CD14-positive monocyte (primary cell): ENCODE data around the gene CAPN9. TPM values are rescaled to one million over a fixed set of nuclear protein-coding genes. Genes with fewer than 3 reads are reported as not detected.

Experiments used
- DNase-seq, 3 donors: peaks; one replicate each; pipeline ENCODE4 v3.0.0-alpha.2; 2011 to 2022
- H2AFZ ChIP-seq: 2 replicates; pipeline ENCODE4 v1.6.0; 2012; ENCODE audit warnings: mild to moderate bottlenecking, low read depth, low read length, inconsistent platforms; ENCODE audit not compliant: insufficient read depth, poor library complexity, severe bottlenecking
- H3K27ac ChIP-seq, 2 donors: 1 replicate in 1 of 2; 2 replicates in 1 of 2; pipeline ENCODE4 v1.5.1; 2012 to 2013; ENCODE audit warnings: low read length in 2 of 2, control low read depth in 1 of 2, inconsistent platforms in 1 of 2, low read depth in 1 of 2, mild to moderate bottlenecking in 1 of 2
- H3K27me3 ChIP-seq, 2 donors: one replicate each; pipeline versions ENCODE4 v1.6.0 to v1.6.1; 2011 to 2013; ENCODE audit warnings: low read length in 2 of 2; ENCODE audit not compliant: control insufficient read depth in 2 of 2, insufficient read depth in 2 of 2
- H3K36me3 ChIP-seq, 2 donors: replicated peaks in 1 of 2; 1 replicate in 1 of 2; 2 replicates in 1 of 2; pipeline versions ENCODE4 v1.5.1 to v1.6.1; 2012 to 2013; ENCODE audit warnings: low read length in 2 of 2, control low read depth in 1 of 2, inconsistent platforms in 1 of 2, mild to moderate bottlenecking in 1 of 2; ENCODE audit not compliant: insufficient read depth in 2 of 2, control insufficient read depth in 1 of 2
- H3K4me1 ChIP-seq, 2 donors: 1 replicate in 1 of 2; 2 replicates in 1 of 2; pipeline versions ENCODE4 v1.5.1 to v1.6.1; 2012 to 2013; ENCODE audit warnings: low read length in 2 of 2, control low read depth in 1 of 2, inconsistent platforms in 1 of 2, mild to moderate bottlenecking in 1 of 2, moderate library complexity in 1 of 2; ENCODE audit not compliant: insufficient read depth in 2 of 2, control insufficient read depth in 1 of 2
- H3K4me2 ChIP-seq: replicated peaks from 2 replicates; pipeline ENCODE3; 2012; ENCODE audit warnings: low read length, moderate library complexity, mild to moderate bottlenecking; ENCODE audit not compliant: poor library complexity, severe bottlenecking; ENCODE audit errors: extremely low read depth
- H3K4me3 ChIP-seq, 3 experiments: fragments of 200-600 bp in 1 of 3; sonication (generic) in 1 of 3; replicated peaks in 1 of 3; 1 replicate in 2 of 3; 2 replicates in 1 of 3; pipeline ENCODE4 v1.5.1; 2011 to 2013; ENCODE audit warnings: low read length in 3 of 3, mild to moderate bottlenecking in 3 of 3, control low read depth in 2 of 3, low read depth in 2 of 3, inconsistent platforms in 1 of 3, moderate library complexity in 1 of 3
- H3K79me2 ChIP-seq: 2 replicates; pipeline ENCODE4 v1.6.0; 2012; ENCODE audit warnings: mild to moderate bottlenecking, control low read depth, inconsistent platforms, low read length, moderate library complexity; ENCODE audit not compliant: insufficient read depth
- H3K9ac ChIP-seq: 2 replicates; pipeline ENCODE4 v1.6.0; 2017; ENCODE audit warnings: low read length, mild to moderate bottlenecking; ENCODE audit not compliant: insufficient read depth, poor library complexity, severe bottlenecking
- H3K9me3 ChIP-seq, 2 donors: replicated peaks in 1 of 2; 1 replicate in 1 of 2; 2 replicates in 1 of 2; pipeline versions ENCODE4 v1.5.1 to v1.6.1; 2012 to 2013; ENCODE audit warnings: low read length in 2 of 2, control low read depth in 1 of 2; ENCODE audit not compliant: control insufficient read depth in 1 of 2, insufficient read depth in 1 of 2
- H4K20me1 ChIP-seq: 2 replicates; pipeline ENCODE4 v1.6.0; 2012; ENCODE audit warnings: mild to moderate bottlenecking, low read length, control low read depth, moderate library complexity; ENCODE audit not compliant: insufficient read depth
- H3K27ac Mint-ChIP-seq, 7 donors: one replicate each; pipeline ENCODE4 v1.8.0; 2020; ENCODE audit warnings: mild to moderate bottlenecking in 7 of 7, mixed read lengths in 7 of 7, moderate library complexity in 6 of 7, inconsistent platforms in 2 of 7
- H3K27me3 Mint-ChIP-seq, 3 donors: one replicate each; pipeline ENCODE4 v1.8.0; 2021 to 2022; ENCODE audit warnings: low read depth in 3 of 3, mild to moderate bottlenecking in 3 of 3, mixed read lengths in 3 of 3, moderate library complexity in 3 of 3, inconsistent platforms in 1 of 3
- H3K36me3 Mint-ChIP-seq, 2 donors: one replicate each; pipeline ENCODE4 v1.8.0; 2020; ENCODE audit warnings: mixed read lengths in 2 of 2, inconsistent platforms in 1 of 2, mild to moderate bottlenecking in 1 of 2
- H3K4me1 Mint-ChIP-seq: one replicate; pipeline ENCODE4 v1.8.0; 2020; ENCODE audit warnings: mild to moderate bottlenecking, mixed read lengths
- H3K4me3 Mint-ChIP-seq, 2 donors: one replicate each; pipeline ENCODE4 v1.8.0; 2020; ENCODE audit warnings: mild to moderate bottlenecking in 2 of 2, mixed read lengths in 2 of 2, moderate library complexity in 1 of 2
- H3K9me3 Mint-ChIP-seq, 7 donors: one replicate each; pipeline ENCODE4 v1.8.0; 2020 to 2022; ENCODE audit warnings: mixed read lengths in 7 of 7, mild to moderate bottlenecking in 6 of 7, moderate library complexity in 6 of 7, inconsistent platforms in 2 of 7
- WGBS: methylation state at CpG from one replicate; pipeline ENCODE4 v1.1.5; 2013; ENCODE audit warnings: missing lambda C conversion rate; ENCODE audit not compliant: insufficient coverage; 5-methylcytosine and 5-hydroxymethylcytosine counted together
- intact Hi-C, 2 donors: fragments of 100-400 bp; cut with micrococcal nuclease; formaldehyde crosslinking; loops; one replicate each; pipeline versions ENCODE4 v1.15.0 to v1.15.1; 2023
- polyA plus RNA-seq, 3 donors: library from polyadenylated mRNA; depleted of rRNA in 1 of 3; unstranded in 2 of 3; stranded (reverse) in 1 of 3; fragments of 300-500 nt in 2 of 3; fragments of >200 nt in 1 of 3; fragmentation: Illumina TruSeq in 2 of 3; gene quantifications; 1 replicate in 2 of 3; 2 replicates in 1 of 3; pipeline ENCODE4 v1.2.3, GENCODE V29; 2012 to 2021
- TF ChIP-seq, protein P1 (sequence below): fragments of 200-600 bp; IDR thresholded peaks from one replicate; pipeline ENCODE4 v1.8.0; 2022; ENCODE audit warnings: antibody characterized with exemption, mild to moderate bottlenecking

CAPN9 gene
- polyA plus RNA-seq, 3 donors: not detected

DNA sequence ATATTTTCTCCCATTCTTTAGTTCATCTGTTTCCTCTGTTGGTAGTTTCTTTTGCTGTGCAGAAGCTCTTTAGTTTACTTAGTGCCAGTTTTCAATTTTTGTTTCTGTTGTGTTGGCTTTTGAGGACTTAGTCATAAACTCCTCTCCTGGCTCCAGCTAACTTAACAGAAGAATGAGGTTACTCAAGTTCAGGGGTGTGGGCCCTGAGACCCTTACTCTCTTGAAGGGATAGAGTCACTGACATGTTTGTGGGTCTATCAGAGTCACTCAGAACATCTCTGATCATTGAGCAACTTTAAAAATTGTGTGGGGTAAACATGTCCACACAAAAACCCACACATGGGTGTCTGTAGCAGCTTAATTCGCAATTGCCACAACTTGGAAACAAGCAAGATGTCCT is 47.5 kb upstream of the CAPN9 start:
- no peak overlapping the region for H3K4me2 ChIP-seq
- H3K4me1 Mint-ChIP-seq: no peaks in the 10 kb centered on the region
- H3K4me1 ChIP-seq: no peaks in the 10 kb centered on the region
- no peaks in the 10 kb centered on the region for H3K79me2 ChIP-seq
- H3K9ac ChIP-seq: no peak overlapping the region
- H3K36me3 Mint-ChIP-seq: peaks cover 0 to 6% of the 10 kb centered on the region in 2 donors
- H3K4me3 ChIP-seq: no peak overlapping the region
- H3K27me3 ChIP-seq: no peaks in the 10 kb centered on the region
- no peak overlapping the region for H3K4me3 Mint-ChIP-seq
- no peak overlapping the region for H2AFZ ChIP-seq
- WGBS: no CpG with 5 or more reads among the region's 1 CpG
- no peak overlapping the region for H3K27ac ChIP-seq
- TF ChIP-seq, protein P1, sequence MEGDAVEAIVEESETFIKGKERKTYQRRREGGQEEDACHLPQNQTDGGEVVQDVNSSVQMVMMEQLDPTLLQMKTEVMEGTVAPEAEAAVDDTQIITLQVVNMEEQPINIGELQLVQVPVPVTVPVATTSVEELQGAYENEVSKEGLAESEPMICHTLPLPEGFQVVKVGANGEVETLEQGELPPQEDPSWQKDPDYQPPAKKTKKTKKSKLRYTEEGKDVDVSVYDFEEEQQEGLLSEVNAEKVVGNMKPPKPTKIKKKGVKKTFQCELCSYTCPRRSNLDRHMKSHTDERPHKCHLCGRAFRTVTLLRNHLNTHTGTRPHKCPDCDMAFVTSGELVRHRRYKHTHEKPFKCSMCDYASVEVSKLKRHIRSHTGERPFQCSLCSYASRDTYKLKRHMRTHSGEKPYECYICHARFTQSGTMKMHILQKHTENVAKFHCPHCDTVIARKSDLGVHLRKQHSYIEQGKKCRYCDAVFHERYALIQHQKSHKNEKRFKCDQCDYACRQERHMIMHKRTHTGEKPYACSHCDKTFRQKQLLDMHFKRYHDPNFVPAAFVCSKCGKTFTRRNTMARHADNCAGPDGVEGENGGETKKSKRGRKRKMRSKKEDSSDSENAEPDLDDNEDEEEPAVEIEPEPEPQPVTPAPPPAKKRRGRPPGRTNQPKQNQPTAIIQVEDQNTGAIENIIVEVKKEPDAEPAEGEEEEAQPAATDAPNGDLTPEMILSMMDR: no peak
- H3K36me3 ChIP-seq: peaks cover 0 to under 1% of the 10 kb centered on the region in 2 donors
- no peak for DNase-seq
- no peaks in the 10 kb centered on the region for H3K9me3 ChIP-seq
- H3K27me3 Mint-ChIP-seq: peaks cover 0 to 2% (median 2%) of the 10 kb centered on the region in 3 donors
- H3K27ac Mint-ChIP-seq: no peak overlapping the region
- H3K9me3 Mint-ChIP-seq: no peaks in the 10 kb centered on the region
- no peaks in the 10 kb centered on the region for H4K20me1 ChIP-seq
- intact Hi-C loops: no loop called here

DNA sequence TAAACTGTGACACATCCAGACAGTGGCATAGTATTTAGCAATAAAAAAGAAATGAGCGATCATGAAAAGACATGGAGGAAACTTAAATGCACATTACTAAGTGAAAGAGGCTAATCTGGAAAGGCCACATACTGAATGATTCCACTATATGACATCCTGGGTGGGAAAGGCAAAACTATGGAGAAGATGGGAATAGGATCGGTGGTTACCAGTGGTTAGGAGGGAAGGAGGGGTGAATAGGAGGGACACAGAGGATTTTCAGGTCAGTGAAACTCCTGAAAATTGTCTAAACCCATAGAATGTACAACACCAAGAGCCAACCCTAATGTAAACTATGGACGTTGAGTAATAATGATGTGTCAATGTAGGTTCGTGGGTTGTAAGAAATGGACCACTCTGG is 47.1 kb upstream of the CAPN9 start:
- no peak for DNase-seq
- no peaks in the 10 kb centered on the region for H3K27me3 ChIP-seq
- TF ChIP-seq, protein P1: no peak
- no peak overlapping the region for H3K4me3 ChIP-seq
- peaks cover 0 to 2% of the 10 kb centered on the region in 2 donors for H3K36me3 Mint-ChIP-seq
- no peak overlapping the region for H3K9ac ChIP-seq
- no peak overlapping the region for H3K27ac Mint-ChIP-seq
- H2AFZ ChIP-seq: no peak overlapping the region
- intact Hi-C loops: no loop called here
- H3K4me3 Mint-ChIP-seq: no peak overlapping the region
- no CpG with 5 or more reads among the region's 4 CpGs for WGBS
- peaks cover 0 to 2% (median 2%) of the 10 kb centered on the region in 3 donors for H3K27me3 Mint-ChIP-seq
- no peaks in the 10 kb centered on the region for H3K36me3 ChIP-seq
- no peaks in the 10 kb centered on the region for H3K4me1 Mint-ChIP-seq
- H3K9me3 ChIP-seq: no peaks in the 10 kb centered on the region
- no peak overlapping the region for H3K27ac ChIP-seq
- no peak overlapping the region for H3K4me2 ChIP-seq
- no peaks in the 10 kb centered on the region for H3K79me2 ChIP-seq
- no peaks in the 10 kb centered on the region for H3K4me1 ChIP-seq
- no peaks in the 10 kb centered on the region for H3K9me3 Mint-ChIP-seq
- no peaks in the 10 kb centered on the region for H4K20me1 ChIP-seq
